ENCODE measurements around the gene BCS1L. TPM values are rescaled to one million over a fixed set of nuclear protein-coding genes. Genes with fewer than 3 reads are reported as not detected.

Gene BCS1L
- total and polyA plus RNA-seq, 2 donors from 2014 or later: 40.7 to 43.3 TPM

DNA sequence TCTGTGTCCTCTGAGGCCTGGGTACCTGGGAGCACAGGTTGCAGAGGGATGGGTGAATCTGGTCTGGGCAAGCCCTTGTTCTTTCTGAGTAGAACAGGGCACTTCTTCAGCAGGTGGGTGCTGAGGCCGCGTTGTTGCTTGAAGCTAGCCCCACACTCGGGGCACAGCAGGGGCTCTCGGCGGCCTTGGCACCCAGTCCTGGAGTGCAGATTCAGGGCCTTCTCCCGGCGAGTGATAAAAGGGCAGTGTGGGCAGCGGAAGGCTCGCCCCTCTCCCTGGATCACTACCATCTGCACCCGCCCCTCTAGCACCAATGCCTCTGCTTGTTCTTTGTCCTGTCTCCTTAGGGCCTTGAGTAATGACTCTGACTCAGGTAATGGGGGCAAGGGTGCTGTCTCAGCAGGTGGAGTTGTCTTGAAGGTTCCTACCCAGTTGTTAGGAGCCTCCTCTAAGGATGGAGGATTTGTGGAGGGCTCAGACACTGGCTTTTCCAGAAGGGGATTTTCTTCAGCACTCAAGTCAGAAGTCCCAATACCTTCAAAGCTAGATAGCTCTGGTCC lies 15.7 kb upstream of the BCS1L start:
- Histone ChIP-seq H3K9me3 (ENCODE audit: control insufficient read depth in 2 of 3, insufficient read depth in 1 of 3, low read length in 3 of 3) (no peaks in the 10 kb centered on the region), H3K27ac (ENCODE audit: low read depth in 2 of 2, low read length in 2 of 2) (peak overlapping the region; percentile 75 to 85), H3K9ac (ENCODE audit: low read length in 3 of 3) (no peak overlapping the region), H3K4me3 (ENCODE audit: low read length in 3 of 3) (no peak overlapping the region), H3K4me1 (ENCODE audit: control insufficient read depth in 2 of 3, insufficient read depth in 2 of 3, low read depth in 1 of 3, low read length in 3 of 3) (peaks cover 0 to 20% (median 9%) of the 10 kb centered on the region in 3 donors), H3K36me3 (ENCODE audit: control insufficient read depth in 2 of 3, insufficient read depth in 3 of 3, low read length in 3 of 3) (peaks cover 8 to 38% (median 21%) of the 10 kb centered on the region in 3 donors), H3K27me3 (ENCODE audit: control insufficient read depth, insufficient read depth, low read length) (no peaks in the 10 kb centered on the region)
- intact Hi-C loops (cut with DNase I): no loop called here
- TF ChIP-seq, protein P1, sequence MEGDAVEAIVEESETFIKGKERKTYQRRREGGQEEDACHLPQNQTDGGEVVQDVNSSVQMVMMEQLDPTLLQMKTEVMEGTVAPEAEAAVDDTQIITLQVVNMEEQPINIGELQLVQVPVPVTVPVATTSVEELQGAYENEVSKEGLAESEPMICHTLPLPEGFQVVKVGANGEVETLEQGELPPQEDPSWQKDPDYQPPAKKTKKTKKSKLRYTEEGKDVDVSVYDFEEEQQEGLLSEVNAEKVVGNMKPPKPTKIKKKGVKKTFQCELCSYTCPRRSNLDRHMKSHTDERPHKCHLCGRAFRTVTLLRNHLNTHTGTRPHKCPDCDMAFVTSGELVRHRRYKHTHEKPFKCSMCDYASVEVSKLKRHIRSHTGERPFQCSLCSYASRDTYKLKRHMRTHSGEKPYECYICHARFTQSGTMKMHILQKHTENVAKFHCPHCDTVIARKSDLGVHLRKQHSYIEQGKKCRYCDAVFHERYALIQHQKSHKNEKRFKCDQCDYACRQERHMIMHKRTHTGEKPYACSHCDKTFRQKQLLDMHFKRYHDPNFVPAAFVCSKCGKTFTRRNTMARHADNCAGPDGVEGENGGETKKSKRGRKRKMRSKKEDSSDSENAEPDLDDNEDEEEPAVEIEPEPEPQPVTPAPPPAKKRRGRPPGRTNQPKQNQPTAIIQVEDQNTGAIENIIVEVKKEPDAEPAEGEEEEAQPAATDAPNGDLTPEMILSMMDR (IDR thresholded peaks at IDR 0.05; ENCODE audit: borderline replicate concordance, extremely low read depth, insufficient read depth): no peak
- FAIRE-seq: no peak
- no peak for DNase-seq

DNA sequence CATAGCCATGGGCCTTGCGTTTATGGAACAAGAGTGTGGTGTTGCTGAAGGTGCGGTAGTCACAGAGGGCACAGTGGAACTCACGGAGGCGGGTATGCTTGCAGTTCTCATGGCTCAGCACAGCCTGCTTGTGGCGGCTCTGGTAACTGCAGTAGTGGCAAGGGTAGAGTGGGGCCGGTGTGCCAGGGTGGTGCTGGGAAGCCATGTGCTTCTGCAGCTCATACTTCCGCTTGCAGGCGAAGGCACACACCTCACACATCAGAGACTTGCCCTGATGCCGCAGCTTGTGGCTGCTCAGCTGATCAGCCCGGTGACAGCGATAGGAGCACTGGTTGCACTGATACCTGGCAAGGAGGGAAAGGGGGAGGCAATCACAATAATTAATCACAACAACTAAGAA lies 14.8 kb upstream of the BCS1L start:
- peaks cover 8 to 39% (median 26%) of the 10 kb centered on the region in 3 donors for H3K36me3 ChIP-seq (ENCODE audit: control insufficient read depth in 2 of 3, insufficient read depth in 3 of 3, low read length in 3 of 3)
- intact Hi-C loops (cut with DNase I): no loop called here

DNA sequence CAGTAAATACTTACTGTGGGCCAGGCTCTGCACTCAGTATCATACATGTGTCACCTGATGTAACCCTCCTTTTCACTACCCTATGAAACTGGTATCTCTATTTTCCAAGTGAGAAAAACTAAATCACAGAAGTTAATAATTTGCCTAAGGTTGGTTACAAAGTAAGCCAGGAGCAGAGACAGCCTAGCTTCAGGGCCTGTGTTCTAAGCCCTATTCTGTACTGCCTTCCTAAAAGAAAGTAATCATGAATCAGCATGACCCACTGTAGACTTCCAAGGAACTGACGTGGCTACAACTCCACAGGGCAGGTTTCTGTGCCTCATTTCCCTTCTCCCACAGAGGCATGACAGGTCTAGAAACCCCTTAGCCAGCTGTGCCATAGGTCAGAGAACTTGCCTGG lies 14.4 kb upstream of the BCS1L start:
- TF ChIP-seq, protein P1 (IDR thresholded peaks at IDR 0.05; ENCODE audit: borderline replicate concordance, extremely low read depth, insufficient read depth): no peak
- H3K9me3 ChIP-seq (ENCODE audit: control insufficient read depth in 2 of 3, insufficient read depth in 1 of 3, low read length in 3 of 3): no peaks in the 10 kb centered on the region
- H3K36me3 ChIP-seq (ENCODE audit: control insufficient read depth in 2 of 3, insufficient read depth in 3 of 3, low read length in 3 of 3): peaks cover 7 to 41% (median 26%) of the 10 kb centered on the region in 3 donors
- peak overlapping the region in 1 of 3 donors; percentile 56 for H3K9ac ChIP-seq (ENCODE audit: low read length in 3 of 3)
- intact Hi-C loops (cut with DNase I): no loop called here
- DNase-seq (peak in 2 of 5 donors; percentile 22 to 49), FAIRE-seq (peak; percentile 63)
- H3K27ac ChIP-seq (ENCODE audit: low read depth in 2 of 2, low read length in 2 of 2): peak overlapping the region; percentile 85 to 88
- H3K4me3 ChIP-seq (ENCODE audit: low read length in 3 of 3): no peak overlapping the region
- peaks cover 0 to 20% (median 9%) of the 10 kb centered on the region in 3 donors for H3K4me1 ChIP-seq (ENCODE audit: control insufficient read depth in 2 of 3, insufficient read depth in 2 of 3, low read depth in 1 of 3, low read length in 3 of 3)
- H3K27me3 ChIP-seq (ENCODE audit: control insufficient read depth, insufficient read depth, low read length): no peaks in the 10 kb centered on the region

More for the DNA sequence above, 14.8 kb upstream of the BCS1L start:
- TF ChIP-seq, protein P1 (IDR thresholded peaks at IDR 0.05; ENCODE audit: borderline replicate concordance, extremely low read depth, insufficient read depth): peak; percentile 42
- H3K9ac ChIP-seq (ENCODE audit: low read length in 3 of 3): peak overlapping the region in 1 of 3 donors; percentile 38
- H3K27ac ChIP-seq (ENCODE audit: low read depth in 2 of 2, low read length in 2 of 2): peak overlapping the region; percentile 75 to 85
- no peaks in the 10 kb centered on the region for H3K27me3 ChIP-seq (ENCODE audit: control insufficient read depth, insufficient read depth, low read length)
- no peak for DNase-seq
- peaks cover 0 to 20% (median 9%) of the 10 kb centered on the region in 3 donors for H3K4me1 ChIP-seq (ENCODE audit: control insufficient read depth in 2 of 3, insufficient read depth in 2 of 3, low read depth in 1 of 3, low read length in 3 of 3)
- no peaks in the 10 kb centered on the region for H3K9me3 ChIP-seq (ENCODE audit: control insufficient read depth in 2 of 3, insufficient read depth in 1 of 3, low read length in 3 of 3)
- no peak for FAIRE-seq
- H3K4me3 ChIP-seq (ENCODE audit: low read length in 3 of 3): no peak overlapping the region

Measured in kidney (tissue), 14 donors.